K562 (cell line): ENCODE data around the gene DEDD. TPM values are rescaled to one million over a fixed set of nuclear protein-coding genes. Genes with fewer than 3 reads are reported as not detected.

ENCODE experiments used
- KDM4B ChIP-seq, 2 experiments: fragments of 450-650 bp in 1 of 2; sonication (generic) in 1 of 2; IDR thresholded peaks; 2 replicates each; pipeline ENCODE4 v1.6.1; 2016 to 2017; ENCODE audit warnings: borderline replicate concordance in 2 of 2, antibody characterized with exemption in 1 of 2, low read depth in 1 of 2, mild to moderate bottlenecking in 1 of 2
- PHB ChIP-seq: fragments of 250-450 bp; sonication (Bioruptor Pico); IDR thresholded peaks from 2 replicates; pipeline ENCODE4 v1.5.0; 2021
- RERE ChIP-seq: sonication (generic); formaldehyde crosslinking; IDR thresholded peaks from 2 replicates; pipeline ENCODE4 v1.8.0; 2023; ENCODE audit warnings: missing genetic modification reagents, mild to moderate bottlenecking, borderline replicate concordance
- TAF1 ChIP-seq: IDR thresholded peaks from 2 replicates; pipeline ENCODE4 v1.6.1; 2011; ENCODE audit warnings: mild to moderate bottlenecking, low read length, moderate library complexity; ENCODE audit not compliant: insufficient read depth, control insufficient read depth, severe bottlenecking; ENCODE audit errors: extremely low read depth
- TAF9B ChIP-seq: fragments of 450-650 bp; IDR thresholded peaks from 2 replicates; pipeline ENCODE4 v1.6.1; 2018; ENCODE audit warnings: mild to moderate bottlenecking; ENCODE audit not compliant: partially characterized antibody
- TCF7 ChIP-seq: sonication (generic); IDR thresholded peaks from 2 replicates; pipeline ENCODE4 v1.6.1; 2016; ENCODE audit warnings: antibody characterized with exemption, borderline replicate concordance
- XRCC3 ChIP-seq: fragments of 450-650 bp; IDR thresholded peaks from 2 replicates; pipeline ENCODE4 v1.6.1; 2017; ENCODE audit warnings: mild to moderate bottlenecking, moderate library complexity
- XRCC4 ChIP-seq: IDR thresholded peaks from one replicate; pipeline ENCODE4 v1.6.1; 2011; ENCODE audit not compliant: insufficient read depth, insufficient read length; ENCODE audit errors: extremely low read depth
- ZBTB34 ChIP-seq: fragments of 250-450 bp; sonication (Bioruptor Pico); IDR thresholded peaks from 2 replicates; pipeline ENCODE4 v1.8.0; 2021; ENCODE audit warnings: mild to moderate bottlenecking, moderate library complexity
- ZNF184 ChIP-seq: sonication (generic); formaldehyde crosslinking; IDR thresholded peaks from 2 replicates; pipeline ENCODE4 v1.5.0; 2020; ENCODE audit warnings: missing genetic modification reagents
- ZNF609 ChIP-seq: sonication (generic); formaldehyde crosslinking; IDR thresholded peaks from 2 replicates; pipeline ENCODE4 v1.8.1; 2023; ENCODE audit warnings: missing genetic modification reagents, mild to moderate bottlenecking, borderline replicate concordance
- ZNF696 ChIP-seq: fragments of 250-450 bp; sonication (Bioruptor Pico); conservative IDR thresholded peaks from 2 replicates; pipeline ENCODE4 v1.4.0; 2020; ENCODE audit warnings: mild to moderate bottlenecking, moderate library complexity
- ZNF740 ChIP-seq, 3 experiments: fragments of 200-800 bp in 1 of 3; sonication (Bioruptor generic) in 1 of 3; sonication (generic) in 1 of 3; formaldehyde crosslinking in 1 of 3; IDR thresholded peaks; 2 replicates each; pipeline versions ENCODE4 v1.6.1 to v1.8.0; 2016 to 2022; ENCODE audit warnings: mild to moderate bottlenecking in 2 of 3, missing compliant biosample characterization in 2 of 3, missing genetic modification characterization in 2 of 3, missing genetic modification reagents in 1 of 3
- polyA plus RNA-seq, 8 experiments: library from polyadenylated mRNA; depleted of rRNA in 4 of 8; stranded (reverse) in 5 of 8; unstranded in 3 of 8; fragments of >200 nt; fragmentation: Nextera tagmentation in 2 of 8; fragmentation: Illumina TruSeq in 1 of 8; extraction: Ambion mirVana in 2 of 8; extraction: Trizol in 1 of 8; gene quantifications; 2 replicates each; pipeline versions ENCODE4 v1.2.1 to v1.2.3, GENCODE V29; 2011 to 2014; ENCODE audit warnings: inconsistent platforms in 1 of 8, missing spikeins in 1 of 8
- total RNA-seq, 7 experiments: library from RNA; depleted of rRNA in 6 of 7; stranded (reverse); fragments of >200 nt in 6 of 7; fragmentation: Illumina TruSeq in 2 of 7; extraction: Trizol in 2 of 7; gene quantifications; 2 replicates each; pipeline versions ENCODE4 v1.2.1 to v1.2.3, GENCODE V29; 2011 to 2021; ENCODE audit warnings: low replicate concordance in 1 of 7

Gene DEDD
- total and polyA plus RNA-seq, 9 of the 15 experiments (the other 6 are each of a cell fraction or from before 2014, with no cell fraction given): 11.6 to 41.0 (median 16.8) TPM

GRCh38 chr1:161132410-161133219, at the start of gene DEDD (continued):
- no peak for TF ChIP-seq ZNF740 (CRISPR knock-in tag; IDR thresholded peaks at IDR 0.05)
- peak in 1 of 2 experiments; percentile 15; a peak in 1 of 4 replicates for TF ChIP-seq ZNF740 (tag; IDR thresholded peaks at IDR 0.05)
- TF ChIP-seq KDM4B (IDR thresholded peaks at IDR 0.05; ENCODE audit: borderline replicate concordance in 2 of 2, low read depth in 1 of 2): no peak; a peak in 1 of 4 replicates
- TF ChIP-seq TAF1: peak; percentile 88
- no peak for TF ChIP-seq ZNF184 (CRISPR knock-in tag)
- TF ChIP-seq XRCC4: no peak
- TF ChIP-seq ZNF696 (CRISPR knock-in tag): no peak
- no peak for TF ChIP-seq XRCC3
- no peak for TF ChIP-seq ZBTB34 (CRISPR knock-in tag)
- TF ChIP-seq TAF9B: peak; percentile 16
- TF ChIP-seq PHB (CRISPR knock-in tag): no peak
- TF ChIP-seq RERE (CRISPR knock-in tag): no peak
- no peak for TF ChIP-seq TCF7
- no peak for TF ChIP-seq ZNF609
